Activated CD8-positive, alpha-beta memory T cell treated with anti-CD3 and anti-CD28 coated beads for 4 hours (primary cell): Measurements from ENCODE around the gene SYTL5.
"Not testable (repeated sequence)": the region's sequence is repeated elsewhere in the genome, so short reads cannot be mapped to it uniquely, and the experiment has no call there.

ENCODE experiments used
- DNase-seq, 2 donors: peaks; one replicate each; pipeline ENCODE4 v3.0.0-alpha.2; 2020; ENCODE audit warnings: low read depth in 2 of 2

The SYTL5 gene

DNA sequence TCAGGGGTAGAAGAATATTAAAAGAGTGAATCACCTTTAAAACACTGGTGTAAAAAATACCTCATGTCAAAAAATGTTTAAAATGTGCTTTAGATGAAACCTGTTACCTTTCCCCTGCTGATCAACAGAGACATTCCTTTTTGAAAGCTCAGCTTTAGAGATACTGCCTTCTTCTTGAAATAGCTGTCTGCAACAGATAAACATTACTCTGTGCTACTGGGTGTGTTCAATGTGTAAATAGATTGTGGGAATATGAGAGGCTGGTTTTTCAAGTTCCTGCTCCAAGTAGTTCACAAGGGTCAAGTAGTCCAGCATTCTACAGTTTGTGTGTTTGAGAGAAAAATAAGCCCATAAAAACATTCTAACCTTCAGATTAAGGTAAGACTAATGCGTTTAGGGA is at the start of gene SYTL5:
TSS of gene SYTL5 (plus strand) at position 263 of the 400 bp plus-strand sequence. CDS start 27,337 bp downstream, outside the sequence.
- DNase-seq, result no peak

DNA sequence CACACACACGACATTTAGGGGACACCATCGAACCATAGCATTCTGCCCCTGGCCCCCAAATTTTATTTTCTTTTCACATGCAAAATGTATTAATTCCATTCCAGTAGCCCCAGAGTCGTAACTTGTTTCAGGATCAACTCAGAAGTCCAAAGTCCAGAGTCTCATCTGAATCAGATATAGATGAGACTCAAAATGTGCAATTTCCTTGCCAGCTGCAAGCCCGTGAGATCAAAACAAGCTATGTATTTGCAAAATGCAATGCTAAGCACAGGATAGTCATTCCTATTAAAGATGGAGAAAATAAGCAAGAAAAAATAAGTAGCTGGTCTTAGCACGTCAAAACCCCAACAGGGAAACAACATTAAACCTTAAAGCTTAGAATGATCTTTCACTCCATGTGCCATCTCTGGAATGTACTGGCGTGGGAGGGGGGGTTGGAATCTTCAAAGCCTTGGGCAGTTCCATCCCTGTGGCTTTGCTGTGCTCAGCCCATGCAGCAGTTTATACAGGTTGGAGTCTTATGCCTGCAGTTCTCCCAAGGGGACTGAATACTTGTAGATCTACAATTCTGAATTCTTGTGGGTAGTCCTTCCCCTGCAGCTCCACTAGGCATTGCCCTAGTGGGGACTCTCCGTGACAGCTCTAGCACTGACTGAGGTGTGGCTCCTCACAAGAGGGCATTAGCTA is 47.7 kb upstream of the SYTL5 start:
- no peak for DNase-seq

DNA sequence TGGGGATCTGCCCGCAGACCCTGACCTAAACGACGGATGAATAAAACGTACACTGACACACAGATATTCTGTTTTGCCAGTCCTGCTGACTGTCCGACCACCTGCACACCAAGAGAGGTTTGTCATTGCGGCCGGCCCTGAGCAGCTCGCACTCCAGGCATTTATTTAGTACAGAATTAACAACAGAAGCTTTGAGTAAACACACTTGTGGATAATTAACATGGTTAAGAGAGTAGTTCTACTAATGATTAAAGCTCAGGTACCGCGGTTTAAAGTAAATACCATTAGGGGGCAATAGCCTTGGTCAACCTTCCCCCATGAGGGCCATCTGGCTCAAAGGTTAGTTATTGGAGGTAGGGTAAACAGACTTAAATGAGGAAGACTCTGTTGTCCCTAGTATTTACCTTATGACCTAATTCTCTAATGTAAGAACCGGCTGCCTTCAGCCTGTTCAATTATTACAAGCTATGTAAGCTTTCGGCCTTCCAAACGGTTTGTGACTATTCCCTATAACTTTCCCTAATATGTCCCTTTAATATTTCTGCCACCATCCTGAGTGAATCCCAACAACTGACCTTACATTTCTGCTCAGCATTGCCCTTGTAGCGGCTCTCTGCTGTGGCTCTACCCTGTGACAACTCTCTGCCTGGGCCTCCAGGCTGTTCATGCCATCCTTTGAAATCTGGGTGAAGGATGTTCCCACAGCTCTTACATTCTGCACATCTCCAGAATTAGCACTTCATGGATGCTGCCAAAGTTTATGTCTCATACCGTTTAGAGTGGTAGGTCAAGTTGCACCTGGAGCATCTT is 46.9 kb upstream of the SYTL5 start:
- DNase-seq, result no peak

DNA sequence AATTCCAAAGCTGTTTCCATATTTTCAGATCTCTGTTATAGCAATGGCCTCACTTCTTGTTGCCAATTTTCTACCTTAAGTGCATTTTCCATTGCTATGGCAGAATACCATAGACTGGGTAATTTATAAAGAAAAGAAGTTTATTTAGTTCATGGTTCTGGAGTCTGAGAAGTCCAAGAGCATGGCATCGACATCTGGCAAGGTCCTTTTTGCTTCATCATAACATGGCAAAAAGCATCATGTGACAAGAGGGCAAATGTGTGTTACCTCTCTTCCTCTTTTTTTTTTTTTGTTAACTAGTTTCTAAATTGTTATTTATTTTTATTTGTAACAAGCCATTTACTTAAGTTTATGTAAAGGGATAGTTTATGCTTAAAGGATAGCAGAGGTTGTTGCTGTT is 45.2 kb upstream of the SYTL5 start:
- DNase-seq, result no peak

DNA sequence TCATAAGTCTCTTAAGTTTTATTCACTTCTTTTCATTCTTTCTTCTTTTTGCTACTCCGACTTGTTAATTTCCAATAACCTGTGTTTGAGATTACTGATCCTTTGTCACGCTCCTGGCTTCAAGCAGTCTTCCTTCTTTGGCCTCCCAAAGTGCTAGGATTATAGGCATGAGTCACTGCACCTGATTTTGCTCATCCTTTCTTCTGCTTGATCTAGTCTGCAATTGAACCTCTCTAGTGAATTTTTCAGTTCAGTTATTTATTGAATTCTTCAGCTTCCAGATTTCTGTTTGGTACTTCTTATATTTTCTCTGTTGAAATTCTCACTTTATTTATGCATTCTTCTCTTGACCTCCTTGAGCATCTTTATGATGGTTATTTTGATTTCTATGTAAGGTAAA is 38.6 kb upstream of the SYTL5 start:
- DNase-seq, result no peak

DNA sequence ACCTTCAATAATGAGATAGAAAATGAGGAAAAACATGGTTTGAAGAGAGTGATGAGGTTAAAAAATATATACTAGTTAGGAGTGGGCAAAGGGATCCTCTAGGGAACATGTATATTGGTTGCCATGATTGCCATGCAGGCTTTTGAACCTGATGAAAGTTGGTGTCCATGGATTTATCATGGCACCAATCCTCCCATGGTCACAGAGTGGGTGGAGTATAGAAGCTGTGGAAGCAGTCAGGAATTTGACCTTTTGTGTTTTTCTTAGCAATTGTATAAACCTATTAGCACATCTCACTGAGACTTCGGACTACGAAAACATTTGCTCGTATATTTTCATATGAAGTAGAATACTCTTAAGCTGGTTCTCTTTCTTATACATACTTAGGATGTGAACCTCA is 30.9 kb upstream of the SYTL5 start:
- DNase-seq, result no peak

DNA sequence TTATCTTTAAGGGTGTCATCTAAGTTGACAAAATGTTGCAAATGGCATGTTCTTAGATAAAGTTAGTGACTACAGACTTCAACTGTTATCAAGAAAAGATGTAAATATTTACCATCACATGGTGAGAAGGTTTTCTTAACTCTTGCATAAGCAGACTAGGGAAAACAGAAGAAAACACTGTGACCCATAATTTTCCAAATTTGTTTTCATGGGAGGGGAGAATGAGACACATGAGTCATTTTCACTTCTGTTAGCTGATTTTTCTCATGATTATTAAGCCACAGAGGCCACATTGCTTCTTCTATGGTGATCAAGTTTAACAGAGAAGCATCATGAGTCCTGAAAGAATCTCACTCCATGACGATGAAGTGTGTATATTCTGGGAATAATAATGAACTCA is 30.2 kb upstream of the SYTL5 start:
- DNase-seq, result no peak

DNA sequence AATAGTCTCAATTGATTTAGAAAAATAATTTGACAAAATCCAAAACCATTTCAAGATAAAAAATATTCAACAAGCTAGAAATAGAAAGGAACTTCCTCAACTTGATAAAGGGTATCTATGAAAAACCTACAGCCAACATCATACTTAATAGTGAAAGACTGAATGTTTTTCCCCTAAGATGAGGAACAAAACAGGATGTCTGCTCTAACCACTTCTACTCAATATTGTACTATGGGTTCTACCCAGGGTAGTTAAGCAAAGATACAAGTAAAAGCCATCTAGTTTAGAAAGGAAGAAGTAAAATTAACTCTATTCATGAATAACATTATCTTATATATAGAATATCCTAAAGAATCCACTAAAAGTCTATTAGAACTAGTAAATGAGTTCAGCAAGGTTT is 21.5 kb upstream of the SYTL5 start:
- no peak for DNase-seq

DNA sequence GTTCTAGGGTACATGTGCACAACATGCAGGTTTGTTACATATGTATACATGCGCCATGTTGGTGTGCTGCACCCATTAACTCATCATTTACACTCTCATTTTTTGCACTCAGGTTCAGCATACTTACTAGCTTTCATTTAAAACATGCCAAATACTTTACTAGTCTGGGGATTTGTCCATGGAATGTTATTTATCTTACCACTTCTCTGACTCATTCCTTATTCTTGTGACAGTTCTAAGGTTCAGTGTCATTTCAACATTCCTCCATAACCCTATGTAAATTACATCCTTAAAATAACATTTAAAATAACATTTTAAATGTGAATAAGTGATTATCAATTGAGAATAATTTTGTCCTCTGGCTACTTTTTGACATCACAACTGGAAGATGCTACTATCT is 19.5 kb upstream of the SYTL5 start:
- no peak for DNase-seq

DNA sequence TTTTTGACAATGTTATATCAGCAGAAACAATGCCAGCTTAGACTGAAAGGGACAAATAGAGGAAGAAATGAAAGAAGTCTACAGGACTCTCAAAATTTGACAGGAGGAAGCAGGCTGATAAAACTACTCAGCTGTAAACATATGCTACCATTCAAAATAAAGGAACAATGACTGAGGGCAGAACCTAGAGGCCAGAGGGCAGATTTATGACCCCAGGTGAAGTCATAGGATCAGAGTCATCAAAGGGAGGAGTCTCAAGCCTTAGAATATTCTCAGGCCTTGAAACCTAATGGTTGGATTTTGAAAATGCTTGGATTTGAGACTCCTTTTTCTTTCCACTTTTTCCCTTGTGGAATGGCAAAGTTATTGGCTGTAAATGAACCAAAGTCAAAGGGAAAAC is 17.0 kb upstream of the SYTL5 start:
- no peak for DNase-seq

DNA sequence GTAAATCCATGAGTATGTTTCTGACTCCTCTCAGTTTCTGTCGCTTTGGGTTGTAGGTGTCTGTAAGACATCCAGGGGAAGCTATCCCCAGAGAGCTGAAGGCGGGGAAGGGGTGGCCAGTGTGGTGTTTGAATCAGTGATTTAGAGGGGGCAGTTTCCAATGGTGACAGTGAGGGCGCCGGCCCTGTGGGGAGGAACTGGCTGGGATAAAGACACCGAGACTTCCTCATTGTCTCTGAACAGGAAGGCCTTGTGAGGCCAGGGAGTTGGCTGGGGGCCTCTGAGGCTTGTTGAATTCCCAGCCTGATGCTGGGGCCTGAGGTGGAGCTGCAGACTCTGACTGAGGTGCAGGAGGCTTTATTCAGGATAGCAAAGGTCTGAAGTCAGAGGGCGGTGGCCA is 15.1 kb upstream of the SYTL5 start:
- not testable (repeated sequence) for DNase-seq

DNA sequence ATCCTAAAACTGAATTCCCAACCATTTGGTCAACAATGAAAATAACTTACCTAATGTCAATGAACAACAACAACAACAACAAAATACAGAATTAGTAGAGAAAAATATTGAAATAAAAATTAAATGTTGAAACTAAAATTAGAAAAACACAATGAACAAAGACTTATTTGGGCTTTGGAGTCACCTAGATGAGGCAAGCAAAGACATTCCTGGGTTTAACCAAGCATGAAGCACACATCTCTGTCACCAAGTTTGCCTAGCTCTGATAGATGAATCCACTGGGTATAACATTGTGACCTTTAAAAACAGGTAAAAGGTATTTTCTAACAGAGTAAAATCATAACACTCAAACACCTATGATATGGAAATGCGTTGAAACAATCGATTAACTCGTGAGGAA is 13.2 kb upstream of the SYTL5 start:
- DNase-seq, result no peak

DNA sequence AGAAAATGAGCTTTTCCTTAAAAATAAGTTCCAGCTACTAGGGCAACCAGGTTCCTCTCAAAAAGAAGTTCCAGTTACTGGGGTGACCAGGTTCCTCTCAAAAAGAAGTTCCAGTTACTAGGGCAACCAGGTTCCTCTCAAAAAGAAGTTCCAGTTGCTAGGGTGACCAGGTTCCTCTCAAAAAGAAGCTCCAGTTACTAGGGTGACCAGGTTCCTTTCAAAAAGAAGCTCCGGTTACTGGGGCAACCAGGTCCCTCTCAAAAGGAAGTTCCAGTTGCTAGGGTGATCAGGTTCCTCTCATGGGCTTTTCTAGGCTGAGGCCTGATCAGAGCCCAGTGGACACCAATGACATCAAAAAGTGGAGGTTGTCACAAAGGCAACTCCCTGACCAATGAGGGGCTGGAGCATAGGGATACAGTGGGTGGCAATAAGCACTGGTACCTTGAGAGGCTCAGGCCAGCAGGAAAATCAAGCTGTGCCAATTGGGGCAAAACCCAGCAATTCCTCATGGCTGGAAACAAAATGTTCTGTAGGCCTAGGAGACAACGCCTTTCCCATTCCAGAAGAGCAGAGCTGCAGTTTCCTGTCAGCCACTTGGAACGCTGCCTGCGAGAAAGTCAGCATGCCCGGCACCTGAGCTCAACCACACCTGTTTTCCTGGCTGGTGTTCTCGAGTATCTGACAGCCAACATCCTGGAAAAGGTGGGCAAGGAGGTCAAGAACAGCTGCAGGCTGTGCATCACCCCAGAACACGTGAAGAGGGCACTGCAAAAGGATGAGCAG is 12.3 kb upstream of the SYTL5 start:
- no peak for DNase-seq

DNA sequence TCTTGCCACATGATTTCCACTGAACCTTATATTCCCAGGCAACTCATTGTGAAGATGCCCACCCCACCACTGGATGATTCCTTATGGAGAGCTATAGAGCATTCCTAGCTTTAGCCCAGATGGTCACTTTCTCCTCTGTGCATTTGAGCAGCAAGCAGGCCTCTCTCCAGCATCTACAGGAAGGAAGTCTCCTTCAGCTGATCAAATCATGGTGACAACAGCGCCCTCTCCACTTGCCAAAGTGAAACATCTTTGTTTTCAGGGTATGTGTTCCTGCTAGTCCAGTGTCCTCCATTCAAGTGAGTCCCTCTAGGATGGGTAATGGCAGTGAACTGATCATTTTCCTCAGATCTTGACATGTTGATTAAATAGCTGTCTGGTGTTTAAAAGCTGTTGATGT is 10.9 kb upstream of the SYTL5 start:
- no peak for DNase-seq

DNA sequence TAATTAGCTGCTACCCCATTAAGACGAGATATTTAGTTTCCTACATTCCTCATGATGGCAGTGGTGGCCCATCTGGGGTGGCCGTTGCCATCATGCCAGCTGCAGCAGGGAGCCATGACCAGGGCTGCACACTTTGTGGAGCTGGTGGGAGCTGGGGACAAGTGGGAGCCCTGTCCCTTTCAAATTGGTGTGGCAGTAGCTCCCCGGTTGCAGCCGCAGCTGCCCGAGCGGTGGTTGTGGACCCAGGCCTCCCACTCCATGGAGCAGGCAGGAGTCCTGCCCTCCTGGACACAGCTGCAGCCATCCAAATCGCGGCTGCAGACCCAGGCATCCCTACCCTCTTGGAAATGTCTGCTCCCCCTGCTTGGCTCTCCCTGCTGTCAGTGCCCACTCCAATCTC is 9.3 kb upstream of the SYTL5 start:
- no peak for DNase-seq

DNA sequence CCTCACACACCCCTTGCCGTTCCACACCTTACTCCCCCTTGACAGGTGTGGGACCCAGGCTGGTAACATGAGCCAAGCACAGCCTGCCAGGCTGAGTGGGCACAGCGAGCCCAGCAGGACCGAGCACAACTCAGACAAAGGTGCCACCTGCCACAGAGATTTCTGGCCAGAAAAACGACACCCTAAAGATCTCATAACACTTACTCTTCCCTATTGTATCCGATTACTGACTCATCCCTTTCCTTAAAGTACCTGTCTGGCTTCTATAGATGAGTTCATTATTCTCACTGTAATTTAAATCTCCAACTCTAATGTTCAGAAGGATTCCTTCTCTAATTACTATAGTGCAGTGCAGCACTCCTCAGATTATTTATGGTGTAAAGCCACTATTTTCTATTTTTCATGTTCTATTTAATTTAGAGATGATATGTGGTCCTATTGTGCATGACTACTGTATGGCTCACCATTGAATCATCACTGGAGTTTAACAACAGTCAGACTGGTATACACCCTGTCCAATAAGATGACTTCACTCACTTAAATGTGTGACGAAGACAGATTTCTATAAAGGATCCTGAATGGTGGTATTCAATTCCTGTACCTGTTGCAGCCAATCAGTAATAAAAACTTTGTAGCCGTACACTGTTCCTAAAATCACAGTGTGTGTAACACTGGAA is 7.6 kb upstream of the SYTL5 start:
- no peak for DNase-seq

DNA sequence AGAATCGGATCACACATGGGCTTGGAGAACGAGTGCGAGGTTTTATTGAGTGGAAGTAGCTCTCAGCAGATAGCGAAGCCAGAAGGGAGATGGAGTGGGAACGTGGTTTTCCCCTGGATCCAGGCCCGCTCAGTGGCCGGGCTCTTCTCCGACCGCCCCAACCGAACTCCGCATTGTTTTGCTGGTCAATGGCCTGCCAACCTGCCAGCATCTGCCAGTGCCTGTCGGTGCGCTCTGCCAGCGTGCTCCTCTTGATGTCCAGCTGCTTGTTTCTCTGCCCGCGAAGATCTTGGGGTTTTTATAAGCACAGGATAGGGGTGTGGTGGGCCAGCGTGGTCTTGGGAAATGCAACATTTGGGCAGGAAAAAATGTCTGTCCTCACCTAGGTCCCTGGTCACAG is 5.6 kb upstream of the SYTL5 start:
- DNase-seq, result no peak

DNA sequence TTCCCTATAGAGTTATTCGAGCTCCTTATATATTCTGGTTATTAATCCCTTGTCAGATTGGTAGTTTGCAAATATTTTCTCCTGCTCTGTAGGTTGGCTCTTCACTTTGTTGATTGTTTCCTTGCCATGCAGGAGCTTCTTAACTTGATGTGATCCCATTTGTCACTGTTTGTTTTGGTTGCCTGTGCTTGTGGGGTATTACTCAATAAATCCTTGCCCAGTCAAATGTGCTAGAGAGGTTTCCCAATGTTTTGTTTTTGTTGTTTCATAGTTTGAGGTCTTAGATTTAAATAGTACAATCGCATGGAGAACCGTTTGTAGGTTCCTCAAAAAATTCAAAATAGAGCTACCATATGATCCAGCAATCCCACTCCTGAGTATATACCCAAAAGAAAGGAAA is 2.3 kb upstream of the SYTL5 start:
- DNase-seq, result no peak

DNA sequence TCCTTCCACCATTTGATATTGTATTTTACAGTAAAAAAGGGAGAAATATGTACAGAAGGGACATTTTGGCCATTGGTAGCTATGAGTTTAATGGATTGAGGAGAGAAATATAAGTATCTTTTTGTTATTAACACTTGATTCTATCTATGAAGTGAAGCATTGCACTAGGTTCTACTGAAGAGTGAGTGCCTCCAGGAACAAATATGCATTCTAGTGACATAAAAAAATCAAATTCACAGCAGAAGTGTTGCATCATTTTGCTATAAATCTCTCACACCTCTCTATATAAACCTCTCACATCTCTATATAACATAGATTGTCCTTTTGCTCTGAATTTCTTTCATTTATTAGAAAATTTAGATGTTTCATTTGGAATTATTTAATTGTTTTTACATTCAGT is 425 bp downstream of the SYTL5 start:
- no peak for DNase-seq

DNA sequence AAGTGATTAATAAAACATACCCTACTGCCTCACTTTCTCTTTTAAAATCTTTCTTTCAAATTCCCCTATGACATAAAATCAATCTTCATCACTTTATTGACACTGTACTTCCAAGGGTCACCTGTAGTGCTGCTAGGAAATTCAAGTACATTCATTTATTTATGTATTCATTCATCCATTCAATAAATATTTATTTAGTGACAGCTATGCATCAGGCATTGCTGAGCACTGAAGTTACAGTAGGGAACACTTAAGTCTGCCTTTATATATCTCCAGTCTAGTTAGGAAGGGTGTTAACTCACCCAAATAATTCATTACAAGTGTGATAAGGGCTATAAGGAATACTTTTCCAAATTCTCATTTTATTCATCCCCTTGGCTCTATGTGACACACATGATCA is 2.3 kb downstream of the SYTL5 start:
- no peak for DNase-seq

DNA sequence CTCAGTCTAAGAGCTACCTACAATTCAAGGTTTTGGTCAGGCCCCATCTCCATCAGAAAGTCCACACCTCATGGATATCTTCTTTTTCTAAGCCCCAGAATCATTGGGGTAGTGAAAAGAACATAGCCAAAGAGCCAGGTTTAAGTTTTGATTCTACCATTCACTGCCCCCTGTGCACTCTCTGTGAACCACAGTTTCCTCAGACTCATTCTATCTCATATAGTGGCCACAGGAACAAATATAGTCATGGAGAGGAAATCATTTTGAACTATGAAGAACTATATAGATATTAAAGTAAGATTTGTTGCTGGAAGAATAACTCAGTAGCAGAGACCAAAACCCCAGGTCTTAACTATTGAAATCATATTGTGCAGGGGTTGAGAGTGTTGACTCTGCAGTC is 3.3 kb downstream of the SYTL5 start:
- no peak for DNase-seq

DNA sequence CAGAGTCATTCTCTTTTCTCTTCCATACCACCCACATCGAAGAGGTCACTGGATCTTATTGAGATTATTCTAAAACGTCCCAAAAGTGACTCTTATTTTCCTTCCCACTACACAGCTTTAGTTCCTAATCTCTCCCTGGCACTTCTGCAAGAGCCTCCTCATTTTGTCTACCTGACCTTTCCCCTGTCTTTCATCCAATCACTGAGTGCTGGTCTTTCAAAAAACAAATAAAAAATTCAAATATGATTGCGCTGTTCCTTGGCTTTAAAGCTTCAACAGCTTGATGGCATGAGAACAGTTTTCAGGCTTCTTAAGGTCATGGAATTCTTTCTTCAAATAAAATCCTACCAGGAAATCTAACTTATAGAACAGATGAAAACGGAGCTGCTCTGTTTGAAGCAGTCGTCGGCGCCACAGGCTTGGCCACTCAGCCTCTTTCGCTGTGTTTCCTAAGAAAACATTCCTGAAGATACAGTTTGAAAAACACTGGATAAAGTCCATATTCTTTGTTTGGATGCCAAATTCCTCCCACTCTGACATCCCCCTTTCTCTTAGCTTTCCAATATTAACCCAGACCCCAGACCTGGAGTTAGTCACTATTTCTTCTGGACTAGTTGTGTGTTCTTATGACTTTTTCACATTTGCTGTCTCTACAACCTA is 12.5 kb downstream of the SYTL5 start:
- no peak for DNase-seq
